Aortic smooth muscle cell (primary cell): ENCODE data around the gene MT1HL1. TPM values are rescaled to one million over a fixed set of nuclear protein-coding genes. Genes with fewer than 3 reads are reported as not detected.

ENCODE experiments used
- total RNA-seq: library from RNA; depleted of rRNA; stranded (reverse); fragments of >200 nt; gene quantifications from 2 replicates; pipeline ENCODE4 v1.2.3, GENCODE V29; 2014

MT1HL1 gene
- not detected in 2 replicates for total RNA-seq

DNA sequence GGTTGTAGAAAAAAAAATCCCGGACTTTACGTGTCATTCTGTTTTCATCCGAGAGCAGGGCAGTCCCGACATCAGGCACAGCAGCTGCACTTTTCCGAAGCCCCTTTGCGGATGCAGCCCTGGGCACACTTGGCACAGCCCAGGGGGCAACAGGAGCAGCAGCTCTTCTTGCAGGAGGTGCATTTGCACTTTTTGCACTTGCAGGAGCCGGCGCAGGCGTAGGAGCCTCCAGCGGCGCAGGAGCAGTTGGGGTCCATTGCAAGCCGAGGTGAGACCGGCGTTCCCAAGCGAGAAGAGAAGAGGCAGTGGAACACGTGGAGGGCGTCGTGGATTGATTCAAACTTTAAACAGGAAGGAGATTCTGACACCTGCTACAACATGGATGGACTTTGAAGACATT, at the start of gene MT1HL1:
Gene MT1HL1 (minus strand): TSS at position 326 of the 400 bp plus-strand sequence. CDS start 69 bp downstream, at position 257.

DNA sequence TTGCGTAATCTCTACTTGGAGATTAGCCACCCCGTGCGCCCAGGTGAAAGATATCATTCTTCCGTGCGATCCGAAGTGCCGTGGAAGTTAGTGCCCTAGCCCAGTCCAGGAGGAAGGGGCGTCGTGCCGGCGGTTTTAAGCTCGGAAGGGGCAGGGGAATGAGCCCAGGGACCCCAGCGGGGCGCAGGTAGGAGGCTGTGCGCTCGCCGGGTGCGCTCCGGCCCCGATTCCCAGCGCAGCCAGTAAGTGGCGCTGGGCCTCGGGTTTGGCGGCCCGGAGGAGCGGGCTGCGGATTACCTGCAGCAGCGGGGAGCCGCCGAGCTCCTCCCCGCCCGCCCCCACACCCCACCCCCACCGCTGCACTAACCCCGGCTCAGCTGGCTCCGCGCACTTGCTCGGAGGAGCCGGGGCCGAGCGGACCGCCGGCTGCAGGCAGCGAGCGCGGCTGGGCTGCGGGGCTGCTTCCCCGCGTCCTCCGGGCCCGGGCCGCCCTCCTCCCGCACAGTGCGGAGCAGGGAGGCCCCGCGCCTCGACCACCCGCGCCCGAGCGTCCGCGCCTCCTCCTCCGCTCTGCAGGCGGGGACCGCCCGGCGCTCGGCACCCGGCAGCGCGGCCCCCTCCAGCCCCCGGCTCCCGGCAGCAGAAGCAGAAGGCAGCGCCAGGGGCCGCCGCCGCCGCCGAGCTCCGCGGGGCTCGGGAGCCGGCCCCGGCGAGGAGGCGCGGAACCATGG, 37.7 kb upstream of the MT1HL1 start, which contains the start of gene RYR2:
Gene RYR2 (plus strand): TSS at position 390 of the 731 bp plus-strand sequence. CDS start 338 bp downstream, at position 728.

Other genes with a start within 250 kb of the MT1HL1 start
- gene MTR, start 209.1 kb downstream of the MT1HL1 start, total RNA-seq = 34.7 and 38.2 TPM in 2 replicates
- gene RYR2, start 37.7 kb upstream of the MT1HL1 start, total RNA-seq = not detected in 2 replicates